HepG2 (cell line): Measurements from ENCODE around the gene MTREX.

Experiments used
- ARHGAP35 ChIP-seq: sonication (generic); formaldehyde crosslinking; IDR thresholded peaks from 2 replicates; pipeline ENCODE4 v1.9.0; 2022; ENCODE audit warnings: mild to moderate bottlenecking, inconsistent platforms, moderate library complexity, missing genetic modification reagents, borderline replicate concordance
- CTCF ChIP-seq: sonication (generic); formaldehyde crosslinking; IDR thresholded peaks from 2 replicates; pipeline ENCODE4 v1.5.0; 2020; ENCODE audit warnings: mild to moderate bottlenecking, missing genetic modification reagents, moderate library complexity
- EZH2 ChIP-seq: conservative IDR thresholded peaks from 2 replicates; pipeline ENCODE4 v1.6.1; 2012; ENCODE audit warnings: mild to moderate bottlenecking, low read depth, low read length, moderate library complexity
- RAD21 ChIP-seq: fragments of 450-650 bp; formaldehyde crosslinking; IDR thresholded peaks from 2 replicates; pipeline ENCODE4 v1.5.0; 2020; ENCODE audit warnings: mild to moderate bottlenecking
- SIX1 ChIP-seq: sonication (generic); formaldehyde crosslinking; IDR thresholded peaks from 2 replicates; pipeline ENCODE4 v1.4.0; 2020; ENCODE audit warnings: missing genetic modification reagents, borderline replicate concordance
- YY1 ChIP-seq: IDR thresholded peaks from 2 replicates; pipeline ENCODE4 v1.6.1; 2011; ENCODE audit warnings: low read length, low read depth, moderate library complexity, mild to moderate bottlenecking; ENCODE audit not compliant: insufficient read depth, insufficient replicate concordance
- ZBTB7A ChIP-seq: sonication (generic); formaldehyde crosslinking; IDR thresholded peaks from 2 replicates; pipeline ENCODE4 v1.8.0; 2022; ENCODE audit warnings: mild to moderate bottlenecking, missing genetic modification reagents
- ZNF121 ChIP-seq: sonication (generic); formaldehyde crosslinking; IDR thresholded peaks from 2 replicates; pipeline ENCODE4 v1.5.0; 2020; ENCODE audit warnings: mild to moderate bottlenecking, missing genetic modification reagents
- ZNF431 ChIP-seq: sonication (generic); formaldehyde crosslinking; IDR thresholded peaks from 2 replicates; pipeline ENCODE4 v1.9.0; 2022; ENCODE audit warnings: missing genetic modification reagents, low read depth, mild to moderate bottlenecking, borderline replicate concordance
- ZNF546 ChIP-seq: sonication (generic); formaldehyde crosslinking; conservative IDR thresholded peaks from 2 replicates; pipeline ENCODE4 v1.8.1; 2023; ENCODE audit warnings: mild to moderate bottlenecking, missing genetic modification reagents
- ZNF660 ChIP-seq: sonication (generic); formaldehyde crosslinking; IDR thresholded peaks from 2 replicates; pipeline ENCODE4 v1.5.1; 2020; ENCODE audit warnings: mild to moderate bottlenecking, low read depth, missing genetic modification reagents, borderline replicate concordance
- ZNF776 ChIP-seq: sonication (generic); formaldehyde crosslinking; IDR thresholded peaks from 2 replicates; pipeline ENCODE4 v1.4.0; 2020; ENCODE audit warnings: mild to moderate bottlenecking, missing genetic modification reagents

DNA sequence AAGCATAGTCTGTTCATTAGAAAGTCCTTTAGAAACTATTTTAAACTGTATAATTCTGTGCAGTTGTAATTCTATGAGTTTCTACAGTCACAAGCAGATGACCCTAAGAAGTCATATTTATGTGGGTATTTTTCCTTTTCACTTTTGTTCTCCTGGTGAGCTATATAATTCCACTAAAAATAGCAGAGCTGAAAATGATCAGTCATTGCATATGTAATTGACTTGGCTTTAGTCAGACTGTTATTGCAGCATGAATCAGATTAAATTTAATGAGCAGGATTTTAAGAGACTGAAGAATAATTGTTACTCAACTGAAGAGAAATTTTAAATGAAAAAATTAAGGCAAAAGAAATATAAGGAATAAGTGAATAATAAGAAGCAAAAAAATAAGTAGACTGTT is 108.5 kb downstream of the MTREX start:
- TF ChIP-seq CTCF: no peak
- TF ChIP-seq ZBTB7A (CRISPR knock-in tag): no peak
- TF ChIP-seq ZNF121: no peak
- TF ChIP-seq ARHGAP35: no peak
- no peak for TF ChIP-seq SIX1
- TF ChIP-seq ZNF546 (CRISPR knock-in tag): no peak
- no peak for TF ChIP-seq ZNF776
- no peak for TF ChIP-seq YY1
- TF ChIP-seq ZNF660 (CRISPR knock-in tag): no peak
- TF ChIP-seq ZNF431 (CRISPR knock-in tag): no peak
- TF ChIP-seq EZH2: no peak
- TF ChIP-seq RAD21 (CRISPR knock-in tag): no peak
